Measurements from ENCODE around the gene TMEM219. TPM values are rescaled to one million over a fixed set of nuclear protein-coding genes. Genes with fewer than 3 reads are reported as not detected.

Gene TMEM219
- total and polyA plus RNA-seq, 7 donors, result 39.6 to 80.7 (median 56.2) TPM

GRCh38 chr16:30004424-30004776 lies 42.5 kb downstream of the TMEM219 start:
- Histone ChIP-seq H3K4me3 (no peak overlapping the region), H3K27ac (no peak overlapping the region), H3K4me1 (no peaks in the 10 kb centered on the region), H3K27me3 (ENCODE audit: insufficient read depth in 3 of 3, low read length in 2 of 3) (peaks cover 0 to 4% (median 0%) of the 10 kb centered on the region in 3 donors), H3K9me3 (no peaks in the 10 kb centered on the region), H3K36me3 (ENCODE audit: insufficient read depth in 1 of 2, low read depth in 1 of 2) (peaks cover 0 to 28% of the 10 kb centered on the region in 2 donors)
- ATAC-seq (peak in 1 of 4 donors; percentile 7), DNase-seq (peak in 1 of 2 donors; percentile 52)
- WGBS, 3 donors, result 77 to 79% (median 78%) methylated on average over 19 of the region's 19 CpGs
- TF ChIP-seq, protein P1, sequence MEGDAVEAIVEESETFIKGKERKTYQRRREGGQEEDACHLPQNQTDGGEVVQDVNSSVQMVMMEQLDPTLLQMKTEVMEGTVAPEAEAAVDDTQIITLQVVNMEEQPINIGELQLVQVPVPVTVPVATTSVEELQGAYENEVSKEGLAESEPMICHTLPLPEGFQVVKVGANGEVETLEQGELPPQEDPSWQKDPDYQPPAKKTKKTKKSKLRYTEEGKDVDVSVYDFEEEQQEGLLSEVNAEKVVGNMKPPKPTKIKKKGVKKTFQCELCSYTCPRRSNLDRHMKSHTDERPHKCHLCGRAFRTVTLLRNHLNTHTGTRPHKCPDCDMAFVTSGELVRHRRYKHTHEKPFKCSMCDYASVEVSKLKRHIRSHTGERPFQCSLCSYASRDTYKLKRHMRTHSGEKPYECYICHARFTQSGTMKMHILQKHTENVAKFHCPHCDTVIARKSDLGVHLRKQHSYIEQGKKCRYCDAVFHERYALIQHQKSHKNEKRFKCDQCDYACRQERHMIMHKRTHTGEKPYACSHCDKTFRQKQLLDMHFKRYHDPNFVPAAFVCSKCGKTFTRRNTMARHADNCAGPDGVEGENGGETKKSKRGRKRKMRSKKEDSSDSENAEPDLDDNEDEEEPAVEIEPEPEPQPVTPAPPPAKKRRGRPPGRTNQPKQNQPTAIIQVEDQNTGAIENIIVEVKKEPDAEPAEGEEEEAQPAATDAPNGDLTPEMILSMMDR (IDR thresholded peaks at IDR 0.05), result no peak
- intact Hi-C loops (cut with DNase I), result loop anchor here (5.0 kb wide), 3 partner anchors 47 to 302 kb away; partner anchors contain the start of gene KIF22 (in 1 of the 2)

DNA sequence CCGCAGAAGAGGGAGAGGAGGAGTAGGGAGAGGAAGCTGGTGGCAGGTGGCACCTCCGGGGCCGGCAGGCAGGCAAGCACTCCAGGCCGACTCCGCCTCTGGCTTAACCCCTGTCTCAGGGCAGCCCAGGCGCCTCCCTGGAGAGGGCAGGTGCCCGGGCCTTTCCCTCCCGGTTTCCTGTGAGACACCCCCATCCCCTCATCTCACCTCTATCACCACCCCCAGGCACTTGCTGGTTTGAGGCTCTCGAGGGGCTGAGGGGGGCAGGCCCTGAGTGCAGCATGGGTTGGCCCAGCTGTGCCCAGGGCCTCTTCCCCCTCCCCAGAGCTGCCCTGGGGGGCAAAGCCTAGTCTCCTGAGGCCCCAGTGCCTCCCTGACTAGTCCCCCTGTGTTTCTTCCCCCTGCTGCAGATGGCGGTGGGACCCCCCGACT lies 42.9 kb downstream of the TMEM219 start:
- Histone ChIP-seq H3K36me3 (ENCODE audit: insufficient read depth in 1 of 2, low read depth in 1 of 2) (peaks cover 0 to 24% of the 10 kb centered on the region in 2 donors), H3K27ac (no peak overlapping the region), H3K4me3 (no peak overlapping the region), H3K27me3 (ENCODE audit: insufficient read depth in 3 of 3, low read length in 2 of 3) (peaks cover 0 to 8% (median 0%) of the 10 kb centered on the region in 3 donors), H3K4me1 (no peaks in the 10 kb centered on the region), H3K9me3 (no peaks in the 10 kb centered on the region)
- DNase-seq (no peak), ATAC-seq (peak in 3 of 4 donors; percentile 13 to 32 (median 22))
- intact Hi-C loops (cut with DNase I), result loop anchor here (5.0 kb wide), 4 partner anchors 48 to 303 kb away; partner anchors contain the start of genes CDIPT (in 2 of the 2) and KIF22 (in 1 of the 2)
- WGBS, 3 donors, result 31 to 51% (median 42%) methylated on average over 4 to 11 of the region's 11 CpGs
- TF ChIP-seq, protein P1 (IDR thresholded peaks at IDR 0.05), result no peak

- intact Hi-C loops (cut with DNase I), result loop anchor here (5.0 kb wide), 1 partner anchor 143 kb away; the partner anchor contains the start of gene CDIPT (in 2 of the 2)
- DNase-seq, result peak in 1 of 2 donors; percentile 72
- ATAC-seq, result peak; percentile 67 to 85 (median 73)
Measured at GRCh38 chr16:30005341-30006094, 43.6 kb downstream of the TMEM219 start.

GRCh38 chr16:30006095-30006473 lies 44.2 kb downstream of the TMEM219 start:
- ATAC-seq (peak in 3 of 4 donors; percentile 3 to 25 (median 12)), DNase-seq (no peak)
- no peak overlapping the region for H3K27ac ChIP-seq
- WGBS, 3 donors, result 80 to 85% (median 82%) methylated on average over 17 to 18 of the region's 18 CpGs
- peaks cover 0 to 21% (median 7%) of the 10 kb centered on the region in 3 donors for H3K27me3 ChIP-seq (ENCODE audit: insufficient read depth in 3 of 3, low read length in 2 of 3)
- no peak overlapping the region for H3K4me3 ChIP-seq
- intact Hi-C loops (cut with DNase I), result loop anchor here (5.0 kb wide), 1 partner anchor 144 kb away; the partner anchor contains the start of gene CDIPT (in 2 of the 2)
- TF ChIP-seq, protein P1 (IDR thresholded peaks at IDR 0.05), result no peak
- no peaks in the 10 kb centered on the region for H3K9me3 ChIP-seq
- H3K4me1 ChIP-seq, result no peaks in the 10 kb centered on the region
- peaks cover 0 to 12% of the 10 kb centered on the region in 2 donors for H3K36me3 ChIP-seq (ENCODE audit: insufficient read depth in 1 of 2, low read depth in 1 of 2)

More at GRCh38 chr16:30005341-30006094, 43.6 kb downstream of the TMEM219 start:
- Histone ChIP-seq H3K27ac (no peak overlapping the region), H3K4me1 (no peaks in the 10 kb centered on the region), H3K27me3 (ENCODE audit: insufficient read depth in 3 of 3, low read length in 2 of 3) (peaks cover 0 to 15% (median 6%) of the 10 kb centered on the region in 3 donors), H3K36me3 (ENCODE audit: insufficient read depth in 1 of 2, low read depth in 1 of 2) (peaks cover 0 to 17% of the 10 kb centered on the region in 2 donors), H3K9me3 (no peaks in the 10 kb centered on the region), H3K4me3 (no peak overlapping the region)
- WGBS, 3 donors, result 50 to 54% (median 51%) methylated on average over 33 to 35 of the region's 35 CpGs
- TF ChIP-seq, protein P1 (IDR thresholded peaks at IDR 0.05), result peak; percentile 83

All from psoas muscle (tissue), 8 donors.